OCI-LY7 (cell line): ENCODE results near the gene CYP2A6. TPM values are rescaled to one million over a fixed set of nuclear protein-coding genes. Genes with fewer than 3 reads are reported as not detected.

ENCODE experiments used
- BruUV-seq: library from RNA; stranded (reverse); fragments of 400-500 nt; replicated peaks from 2 replicates; lab custom pipeline; 2021; lab: Mats Ljungman, UMichigan
- CTCF ChIA-PET: fragments of 300-600 bp; sonication (Branson Sonifier 250); formaldehyde crosslinking; loops from one replicate; lab custom pipeline; 2022; ENCODE audit warnings: antibody characterized with exemption; ENCODE audit not compliant: unreplicated experiment; lab: Charles Lee
- POLR2A ChIA-PET: fragments of 300-600 bp; sonication (Branson Sonifier 250); formaldehyde crosslinking; loops from one replicate; lab custom pipeline; 2022; ENCODE audit warnings: antibody characterized with exemption; lab: Charles Lee
- DNase-seq: peaks from one replicate; pipeline ENCODE4 v3.0.0-alpha.2; 2015; ENCODE audit warnings: low spot score
- H2AFZ ChIP-seq: fragments of 200-600 bp; sonication (generic), shearing (Covaris generic); 2 replicates; pipeline ENCODE4 v1.6.1; 2014; ENCODE audit warnings: mild to moderate bottlenecking, antibody characterized with exemption, low read length, moderate library complexity
- H3K27ac ChIP-seq: fragments of 200-600 bp; sonication (generic); 2 replicates; pipeline ENCODE4 v1.5.1; 2014; ENCODE audit warnings: mixed run types, low read depth, mild to moderate bottlenecking, moderate library complexity, low read length, inconsistent platforms; ENCODE audit not compliant: poor library complexity, severe bottlenecking
- H3K36me3 ChIP-seq: fragments of 200-600 bp; sonication (generic); 2 replicates; pipeline ENCODE4 v1.6.1; 2014; ENCODE audit warnings: mild to moderate bottlenecking, antibody characterized with exemption, low read length, moderate library complexity, mixed read lengths; ENCODE audit not compliant: insufficient read depth
- H3K4me1 ChIP-seq: fragments of 200-600 bp; sonication (generic); 2 replicates; pipeline ENCODE4 v1.5.1; 2014; ENCODE audit warnings: mild to moderate bottlenecking, low read length; ENCODE audit not compliant: insufficient read depth, poor library complexity, severe bottlenecking
- H3K4me2 ChIP-seq: fragments of 200-600 bp; sonication (generic); 2 replicates; pipeline ENCODE4 v1.6.1; 2014; ENCODE audit warnings: mild to moderate bottlenecking, low read length
- H3K4me3 ChIP-seq: fragments of 200-600 bp; sonication (generic); 2 replicates; pipeline ENCODE4 v1.5.1; 2014; ENCODE audit warnings: mild to moderate bottlenecking, low read depth, low read length; ENCODE audit not compliant: poor library complexity, severe bottlenecking
- H3K79me2 ChIP-seq: fragments of 200-600 bp; sonication (generic); 2 replicates; pipeline ENCODE4 v1.6.1; 2016; ENCODE audit warnings: low read depth, mild to moderate bottlenecking, low read length, moderate library complexity, mixed read lengths; ENCODE audit not compliant: insufficient read depth
- H3K9me2 ChIP-seq: fragments of 200-600 bp; sonication (generic); 2 replicates; pipeline ENCODE4 v1.6.1; 2016; ENCODE audit warnings: mild to moderate bottlenecking, low read length, mixed read lengths; ENCODE audit not compliant: insufficient read depth
- H3K9me3 ChIP-seq: fragments of 200-600 bp; sonication (generic); 2 replicates; pipeline ENCODE4 v1.6.1; 2014; ENCODE audit warnings: mild to moderate bottlenecking, mixed run types, low read length, mixed read lengths
- H4K20me1 ChIP-seq: fragments of 200-600 bp; sonication (generic); 2 replicates; pipeline ENCODE4 v1.6.1; 2014; ENCODE audit warnings: mild to moderate bottlenecking, antibody characterized with exemption, low read length, moderate library complexity, mixed read lengths; ENCODE audit not compliant: insufficient read depth
- CTCF ChIP-seq: fragments of 200-600 bp; sonication (generic); conservative IDR thresholded peaks from 2 replicates; pipeline ENCODE4 v1.5.1; 2014; ENCODE audit warnings: mild to moderate bottlenecking, antibody characterized with exemption, low read length, moderate library complexity, mixed read lengths
- EZH2phosphoT487 ChIP-seq: fragments of 200-600 bp; sonication (generic); IDR thresholded peaks from 2 replicates; pipeline ENCODE4 v1.6.1; 2018; ENCODE audit warnings: low read depth, borderline replicate concordance, mild to moderate bottlenecking, mixed run types, antibody characterized with exemption, low read length, moderate library complexity, mixed read lengths
- intact Hi-C: fragments of 100-400 bp; cut with micrococcal nuclease; formaldehyde crosslinking; loops from one replicate; pipeline ENCODE4 v1.10.0; 2022; ENCODE audit not compliant: unreplicated experiment
- total RNA-seq, 2 experiments: library from RNA; depleted of rRNA in 1 of 2; stranded (reverse); fragments of >200 nt in 1 of 2; shearing (Covaris generic) in 1 of 2; gene quantifications; 2 replicates each; pipeline ENCODE4 v1.2.3, GENCODE V29; 2014 to 2022

Gene CYP2A6
- total RNA-seq, 2 experiments from 2014 or later = not detected

GRCh38 chr19:40808021-40808325 lies 42.3 kb downstream of the CYP2A6 start:
- BruUV-seq = TSS peak; percentile 55
- intact Hi-C loops = no loop called here
- no peak overlapping the region for H3K4me3 ChIP-seq
- no peak for DNase-seq
- peaks cover 36% of the 10 kb centered on the region; the same call in 1 of the 2 replicates for H3K79me2 ChIP-seq
- no peak overlapping the region for H3K4me2 ChIP-seq
- H4K20me1 ChIP-seq = peaks cover 18% of the 10 kb centered on the region; the same call in 1 of the 2 replicates
- H3K27ac ChIP-seq = no peak overlapping the region
- H3K9me3 ChIP-seq = no peaks in the 10 kb centered on the region
- H2AFZ ChIP-seq = no peak overlapping the region
- TF ChIP-seq EZH2phosphoT487 (no peak), CTCF (no peak)
- POLR2A ChIA-PET = no interaction called here
- peaks cover 54% of the 10 kb centered on the region for H3K4me1 ChIP-seq
- CTCF ChIA-PET = interaction anchor here (1.0 kb wide), 1 partner anchor 54 kb away, joined by 4 read pairs; no protein-coding TSS in a partner anchor
- peaks cover 71% of the 10 kb centered on the region for H3K36me3 ChIP-seq
- H3K9me2 ChIP-seq = no peaks in the 10 kb centered on the region

- H3K4me2 ChIP-seq = peak overlapping the region; percentile 18; the same call in 1 of the 2 replicates
- peaks cover 76% of the 10 kb centered on the region for H3K36me3 ChIP-seq
- peaks cover 60% of the 10 kb centered on the region for H3K4me1 ChIP-seq
- H3K27ac ChIP-seq = no peak overlapping the region
- intact Hi-C loops = loop anchor here (1.0 kb wide), 1 partner anchor 144 kb away; no protein-coding TSS in a partner anchor
- H3K79me2 ChIP-seq = peaks cover 41% of the 10 kb centered on the region; the same call in 1 of the 2 replicates
- BruUV-seq = no TSS peak
- H3K9me3 ChIP-seq = no peaks in the 10 kb centered on the region
- no peaks in the 10 kb centered on the region for H3K9me2 ChIP-seq
- no peak overlapping the region for H2AFZ ChIP-seq
- DNase-seq = peak; percentile 48
- no peak overlapping the region for H3K4me3 ChIP-seq
- ChIA-PET POLR2A (no interaction called here), CTCF (interaction anchor here (1.0 kb wide), 1 partner anchor 54 kb away, joined by 4 read pairs; no protein-coding TSS in a partner anchor)
- H4K20me1 ChIP-seq = peaks cover 21% of the 10 kb centered on the region; the same call in 1 of the 2 replicates
- TF ChIP-seq EZH2phosphoT487 = no peak
- TF ChIP-seq CTCF = peak; percentile 55
Observed at GRCh38 chr19:40807147-40808020, 42.9 kb downstream of the CYP2A6 start.
